ENCODE measurements around the gene CAPN14.

Gene CAPN14

GRCh38 chr2:31249009-31249690 is 31.8 kb upstream of the CAPN14 start:
- Mint-ChIP-seq H3K4me1 (ENCODE audit: low read depth) (no peaks in the 10 kb centered on the region), H3K36me3 (ENCODE audit: low read depth) (peaks cover 4% of the 10 kb centered on the region), H3K4me3 (no peak overlapping the region), H3K27ac (no peak overlapping the region), H3K27me3 (no peaks in the 10 kb centered on the region), H3K9me3 (no peaks in the 10 kb centered on the region)

GRCh38 chr2:31248139-31248538 is 30.8 kb upstream of the CAPN14 start:
- no peaks in the 10 kb centered on the region for H3K9me3 Mint-ChIP-seq
- H3K27me3 Mint-ChIP-seq, result no peaks in the 10 kb centered on the region
- no peak overlapping the region for H3K4me3 Mint-ChIP-seq
- no peak overlapping the region for H3K27ac Mint-ChIP-seq
- H3K36me3 Mint-ChIP-seq (ENCODE audit: low read depth), result peaks cover 4% of the 10 kb centered on the region
- H3K4me1 Mint-ChIP-seq (ENCODE audit: low read depth), result no peaks in the 10 kb centered on the region

- peaks cover 4% of the 10 kb centered on the region for H3K36me3 Mint-ChIP-seq (ENCODE audit: low read depth)
- H3K27ac Mint-ChIP-seq, result no peak overlapping the region
- no peaks in the 10 kb centered on the region for H3K9me3 Mint-ChIP-seq
- no peaks in the 10 kb centered on the region for H3K27me3 Mint-ChIP-seq
- H3K4me3 Mint-ChIP-seq, result no peak overlapping the region
- no peaks in the 10 kb centered on the region for H3K4me1 Mint-ChIP-seq (ENCODE audit: low read depth)
These were observed 30.4 kb upstream of the CAPN14 start for GRCh38 chr2:31247711-31248110.

- Mint-ChIP-seq H3K27me3 (no peaks in the 10 kb centered on the region), H3K4me1 (ENCODE audit: low read depth) (no peaks in the 10 kb centered on the region), H3K9me3 (no peaks in the 10 kb centered on the region), H3K27ac (no peak overlapping the region), H3K36me3 (ENCODE audit: low read depth) (peaks cover 4% of the 10 kb centered on the region), H3K4me3 (no peak overlapping the region)
These were observed 29.0 kb upstream of the CAPN14 start for GRCh38 chr2:31246184-31246852.

GRCh38 chr2:31244101-31244500 is 26.8 kb upstream of the CAPN14 start:
- H3K36me3 Mint-ChIP-seq (ENCODE audit: low read depth), result peaks cover 4% of the 10 kb centered on the region
- H3K4me3 Mint-ChIP-seq, result no peak overlapping the region
- H3K9me3 Mint-ChIP-seq, result no peaks in the 10 kb centered on the region
- H3K27me3 Mint-ChIP-seq, result no peaks in the 10 kb centered on the region
- H3K4me1 Mint-ChIP-seq (ENCODE audit: low read depth), result no peaks in the 10 kb centered on the region
- no peak overlapping the region for H3K27ac Mint-ChIP-seq

- Mint-ChIP-seq H3K4me3 (no peak overlapping the region), H3K36me3 (ENCODE audit: low read depth) (peaks cover 4% of the 10 kb centered on the region), H3K27me3 (no peaks in the 10 kb centered on the region), H3K9me3 (no peaks in the 10 kb centered on the region), H3K4me1 (ENCODE audit: low read depth) (no peaks in the 10 kb centered on the region), H3K27ac (no peak overlapping the region)
These were observed 25.7 kb upstream of the CAPN14 start for GRCh38 chr2:31243053-31243452.

GRCh38 chr2:31241625-31242270 is 24.4 kb upstream of the CAPN14 start:
- H3K9me3 Mint-ChIP-seq, result no peaks in the 10 kb centered on the region
- H3K27me3 Mint-ChIP-seq, result no peaks in the 10 kb centered on the region
- no peaks in the 10 kb centered on the region for H3K36me3 Mint-ChIP-seq (ENCODE audit: low read depth)
- no peak overlapping the region for H3K4me3 Mint-ChIP-seq
- H3K27ac Mint-ChIP-seq, result no peak overlapping the region
- H3K4me1 Mint-ChIP-seq (ENCODE audit: low read depth), result no peaks in the 10 kb centered on the region

- Mint-ChIP-seq H3K27me3 (no peaks in the 10 kb centered on the region), H3K4me3 (no peak overlapping the region), H3K9me3 (no peaks in the 10 kb centered on the region), H3K4me1 (ENCODE audit: low read depth) (no peaks in the 10 kb centered on the region), H3K36me3 (ENCODE audit: low read depth) (no peaks in the 10 kb centered on the region), H3K27ac (no peak overlapping the region)
These were observed 23.4 kb upstream of the CAPN14 start for GRCh38 chr2:31240381-31241365.

- Mint-ChIP-seq H3K27ac (no peak overlapping the region), H3K36me3 (ENCODE audit: low read depth) (no peaks in the 10 kb centered on the region)
These were observed 22.4 kb upstream of the CAPN14 start for GRCh38 chr2:31239593-31240177.

GRCh38 chr2:31238906-31239592 is 21.7 kb upstream of the CAPN14 start:
- Mint-ChIP-seq H3K27ac (no peak overlapping the region), H3K4me1 (ENCODE audit: low read depth) (peaks cover 9% of the 10 kb centered on the region), H3K36me3 (ENCODE audit: low read depth) (no peaks in the 10 kb centered on the region), H3K27me3 (no peaks in the 10 kb centered on the region), H3K4me3 (no peak overlapping the region), H3K9me3 (no peaks in the 10 kb centered on the region)

More at GRCh38 chr2:31239593-31240177, 22.4 kb upstream of the CAPN14 start:
- Mint-ChIP-seq H3K9me3 (no peaks in the 10 kb centered on the region), H3K4me1 (ENCODE audit: low read depth) (peaks cover 8% of the 10 kb centered on the region), H3K27me3 (no peaks in the 10 kb centered on the region), H3K4me3 (no peak overlapping the region)

- Mint-ChIP-seq H3K4me3 (no peak overlapping the region), H3K9me3 (no peaks in the 10 kb centered on the region), H3K27me3 (no peaks in the 10 kb centered on the region), H3K4me1 (ENCODE audit: low read depth) (peaks cover 14% of the 10 kb centered on the region), H3K36me3 (ENCODE audit: low read depth) (no peaks in the 10 kb centered on the region), H3K27ac (no peak overlapping the region)
These were observed 21.0 kb upstream of the CAPN14 start for GRCh38 chr2:31238126-31238905.

GRCh38 chr2:31237348-31238017 is 20.2 kb upstream of the CAPN14 start:
- peaks cover 18% of the 10 kb centered on the region for H3K4me1 Mint-ChIP-seq (ENCODE audit: low read depth)
- no peaks in the 10 kb centered on the region for H3K36me3 Mint-ChIP-seq (ENCODE audit: low read depth)
- no peaks in the 10 kb centered on the region for H3K9me3 Mint-ChIP-seq
- no peaks in the 10 kb centered on the region for H3K27me3 Mint-ChIP-seq
- no peak overlapping the region for H3K27ac Mint-ChIP-seq
- no peak overlapping the region for H3K4me3 Mint-ChIP-seq
